ENCODE results near the gene EIF6. TPM values are rescaled to one million over a fixed set of nuclear protein-coding genes. Genes with fewer than 3 reads are reported as not detected.

The EIF6 gene
- total and polyA plus RNA-seq, 7 donors = 61.9 to 289 (median 71.3) TPM

- Histone ChIP-seq H3K9me3 (no peaks in the 10 kb centered on the region), H3K27ac (peak overlapping the region; percentile 36 to 84 (median 66)), H3K36me3 (peaks cover 0 to 4% (median 0%) of the 10 kb centered on the region in 4 donors), H3K4me1 (peaks cover 0 to 61% (median 58%) of the 10 kb centered on the region in 4 donors), H3K4me3 (no peak overlapping the region), H3K27me3 (no peaks in the 10 kb centered on the region)
- DNase-seq = peak; percentile 91
- TF ChIP-seq POLR2AphosphoS5 (IDR thresholded peaks at IDR 0.05) = peak in 3 of 4 donors; percentile 42 to 59 (median 58)
- TF ChIP-seq, protein P1, sequence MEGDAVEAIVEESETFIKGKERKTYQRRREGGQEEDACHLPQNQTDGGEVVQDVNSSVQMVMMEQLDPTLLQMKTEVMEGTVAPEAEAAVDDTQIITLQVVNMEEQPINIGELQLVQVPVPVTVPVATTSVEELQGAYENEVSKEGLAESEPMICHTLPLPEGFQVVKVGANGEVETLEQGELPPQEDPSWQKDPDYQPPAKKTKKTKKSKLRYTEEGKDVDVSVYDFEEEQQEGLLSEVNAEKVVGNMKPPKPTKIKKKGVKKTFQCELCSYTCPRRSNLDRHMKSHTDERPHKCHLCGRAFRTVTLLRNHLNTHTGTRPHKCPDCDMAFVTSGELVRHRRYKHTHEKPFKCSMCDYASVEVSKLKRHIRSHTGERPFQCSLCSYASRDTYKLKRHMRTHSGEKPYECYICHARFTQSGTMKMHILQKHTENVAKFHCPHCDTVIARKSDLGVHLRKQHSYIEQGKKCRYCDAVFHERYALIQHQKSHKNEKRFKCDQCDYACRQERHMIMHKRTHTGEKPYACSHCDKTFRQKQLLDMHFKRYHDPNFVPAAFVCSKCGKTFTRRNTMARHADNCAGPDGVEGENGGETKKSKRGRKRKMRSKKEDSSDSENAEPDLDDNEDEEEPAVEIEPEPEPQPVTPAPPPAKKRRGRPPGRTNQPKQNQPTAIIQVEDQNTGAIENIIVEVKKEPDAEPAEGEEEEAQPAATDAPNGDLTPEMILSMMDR (IDR thresholded peaks at IDR 0.05) = no peak
- intact Hi-C loops (cut with DNase I) = loop anchor here (5.0 kb wide), 1 partner anchor 34 kb away; no protein-coding TSS in a partner anchor
- 85 to 88% methylated on average over 13 of the region's 13 CpGs for WGBS, 2 donors
Observed at GRCh38 chr20:35307666-35308653, 23.4 kb upstream of the EIF6 start.

DNA sequence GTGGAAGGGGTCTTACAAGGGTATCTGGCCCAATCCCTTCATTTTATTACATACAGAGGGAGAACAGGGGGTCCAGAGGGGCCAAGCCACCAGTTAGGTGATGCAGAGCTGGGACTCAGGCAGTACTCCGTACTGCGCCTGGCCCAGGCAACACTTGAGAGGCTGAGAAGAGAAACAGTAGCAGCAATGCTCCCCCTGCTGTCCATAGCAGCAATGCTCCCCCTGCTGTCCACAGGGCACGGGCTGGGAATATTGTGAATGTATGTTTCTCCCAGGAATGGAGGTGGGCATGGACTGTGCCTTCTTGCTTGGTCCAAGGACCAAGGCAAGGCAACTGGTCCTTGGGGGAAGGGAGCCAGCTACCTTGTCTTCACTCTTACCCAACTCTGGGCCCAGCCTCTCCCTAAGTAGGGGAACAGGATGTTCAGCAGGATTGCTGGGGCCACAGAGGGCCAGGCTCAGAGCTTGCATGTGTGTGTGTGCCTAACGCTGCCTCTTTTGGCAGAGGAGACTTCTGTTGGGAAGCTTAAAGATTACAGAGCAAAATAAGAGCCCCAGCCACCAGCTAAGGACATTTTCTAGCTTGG, 22.5 kb upstream of the EIF6 start:
- peaks cover 0 to 4% (median 0%) of the 10 kb centered on the region in 4 donors for H3K36me3 ChIP-seq
- no peak for DNase-seq
- intact Hi-C loops (cut with DNase I) = loop anchor here (5.0 kb wide), 1 partner anchor 35 kb away; no protein-coding TSS in a partner anchor
- H3K27ac ChIP-seq = peak overlapping the region; percentile 36 to 84 (median 66)
- no peak overlapping the region for H3K4me3 ChIP-seq
- no peaks in the 10 kb centered on the region for H3K9me3 ChIP-seq
- TF ChIP-seq EP300 (IDR thresholded peaks at IDR 0.05) = peak in 1 of 4 donors; percentile 25
- TF ChIP-seq POLR2A (IDR thresholded peaks at IDR 0.05) = no peak
- TF ChIP-seq, protein P1 (IDR thresholded peaks at IDR 0.05) = peak; percentile 33 to 55 (median 48)
- no peaks in the 10 kb centered on the region for H3K27me3 ChIP-seq
- WGBS, 2 donors = 34 to 57% methylated on average over 4 of the region's 4 CpGs
- H3K4me1 ChIP-seq = peaks cover 0 to 71% (median 67%) of the 10 kb centered on the region in 4 donors

- Histone ChIP-seq H3K36me3 (peaks cover 0 to 4% (median 0%) of the 10 kb centered on the region in 4 donors), H3K4me1 (peaks cover 0 to 75% (median 68%) of the 10 kb centered on the region in 4 donors), H3K4me3 (no peak overlapping the region), H3K9me3 (no peaks in the 10 kb centered on the region), H3K27me3 (no peaks in the 10 kb centered on the region), H3K27ac (peak overlapping the region; percentile 48 to 84 (median 66))
- no peak for DNase-seq
- TF ChIP-seq POLR2AphosphoS5 (IDR thresholded peaks at IDR 0.05) = peak in 1 of 4 donors; percentile 58
- TF ChIP-seq, protein P1 (IDR thresholded peaks at IDR 0.05) = no peak
- whole genome bisulfite sequencing, 2 donors = 89 to 90% methylated on average over 12 of the region's 12 CpGs
- intact Hi-C loops (cut with DNase I) = loop anchor here (5.0 kb wide), 1 partner anchor 36 kb away; no protein-coding TSS in a partner anchor
Observed at GRCh38 chr20:35305682-35306556, 21.3 kb upstream of the EIF6 start.

DNA sequence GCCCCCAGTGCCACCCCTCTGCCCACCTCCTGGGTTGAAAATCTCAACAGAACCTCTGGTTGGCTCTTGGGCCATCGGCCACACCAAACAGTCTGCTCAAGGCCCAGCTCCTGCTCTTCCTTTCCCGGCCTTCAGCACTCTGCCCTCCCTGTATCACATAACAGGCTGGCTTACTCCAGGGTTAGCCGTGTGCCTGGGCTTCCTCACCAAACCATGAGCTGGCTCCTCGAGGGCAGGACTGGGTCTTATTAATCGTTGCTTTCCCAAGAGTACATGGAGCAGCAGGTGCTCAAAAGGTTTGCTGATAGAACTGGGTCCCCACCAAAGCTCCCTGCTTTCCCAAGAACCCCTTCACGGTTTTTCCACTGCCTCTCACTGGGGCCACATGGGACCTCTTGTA, 20.4 kb upstream of the EIF6 start:
- H3K36me3 ChIP-seq = peaks cover 0 to 4% (median 0%) of the 10 kb centered on the region in 4 donors
- no peaks in the 10 kb centered on the region for H3K27me3 ChIP-seq
- H3K4me1 ChIP-seq = peaks cover 0 to 75% (median 68%) of the 10 kb centered on the region in 4 donors
- intact Hi-C loops (cut with DNase I) = loop anchor here (5.0 kb wide), 1 partner anchor 37 kb away; no protein-coding TSS in a partner anchor
- no peak overlapping the region for H3K4me3 ChIP-seq
- peak overlapping the region in 3 of 4 donors; percentile 59 to 84 (median 74) for H3K27ac ChIP-seq
- no peak for TF ChIP-seq POLR2A (IDR thresholded peaks at IDR 0.05)
- TF ChIP-seq, protein P1 (IDR thresholded peaks at IDR 0.05) = no peak
- TF ChIP-seq POLR2AphosphoS5 (IDR thresholded peaks at IDR 0.05) = no peak
- no peak for TF ChIP-seq EP300 (IDR thresholded peaks at IDR 0.05)
- no peak for DNase-seq
- H3K9me3 ChIP-seq = no peaks in the 10 kb centered on the region
- WGBS, 2 donors = 91 to 94% methylated on average over 6 of the region's 6 CpGs

Data from sigmoid colon (tissue), 7 donors.